Non-pigmented ciliary epithelial cell (primary cell): ENCODE results near the gene ATG2A.
A peak's percentile ranks its signal among the peaks of the same experiment; 100 is the strongest.

ENCODE experiments used
- DNase-seq: peaks from one replicate; pipeline ENCODE4 v3.0.0-alpha.2; 2010; ENCODE audit warnings: low read depth

Gene ATG2A

GRCh38 chr11:64916775-64917662 is at the start of gene ATG2A:
TSS of gene ATG2A (minus strand) at chr11:64917209. CDS start at chr11:64917135, 74 bp downstream.
- DNase-seq = peak; percentile 99

- DNase-seq = no peak
These were observed 46.1 kb upstream of the ATG2A start for GRCh38 chr11:64963072-64963631.

GRCh38 chr11:64960719-64961118 is 43.7 kb upstream of the ATG2A start:
- no peak for DNase-seq

GRCh38 chr11:64959498-64959897 is 42.5 kb upstream of the ATG2A start:
- DNase-seq = no peak

GRCh38 chr11:64954201-64954600 is 37.2 kb upstream of the ATG2A start:
- no peak for DNase-seq

- no peak for DNase-seq
These were observed 34.5 kb upstream of the ATG2A start for GRCh38 chr11:64951529-64951928.

- DNase-seq = no peak
These were observed 30.3 kb upstream of the ATG2A start for GRCh38 chr11:64947208-64947814.

GRCh38 chr11:64936539-64936938 is 19.5 kb upstream of the ATG2A start:
- DNase-seq = no peak

GRCh38 chr11:64935359-64936081 is 18.5 kb upstream of the ATG2A start, which contains the start of gene GPHA2:
TSS of gene GPHA2 (minus strand) at chr11:64935893. CDS start at chr11:64935460, 433 bp downstream.
- no peak for DNase-seq

- no peak for DNase-seq
These were observed 17.8 kb upstream of the ATG2A start for GRCh38 chr11:64934682-64935358.

GRCh38 chr11:64933935-64934681 is 17.1 kb upstream of the ATG2A start:
- DNase-seq = no peak

GRCh38 chr11:64933213-64933934 is 16.4 kb upstream of the ATG2A start:
- DNase-seq = no peak

- no peak for DNase-seq
These were observed 15.3 kb upstream of the ATG2A start for GRCh38 chr11:64932324-64932723.

- no peak for DNase-seq
These were observed 14.3 kb upstream of the ATG2A start for GRCh38 chr11:64931290-64931689.

- DNase-seq = no peak
These were observed 13.3 kb upstream of the ATG2A start for GRCh38 chr11:64930340-64930739.

GRCh38 chr11:64929625-64930024 is 12.6 kb upstream of the ATG2A start:
- DNase-seq = no peak

- DNase-seq = no peak
These were observed 11.9 kb upstream of the ATG2A start for GRCh38 chr11:64928957-64929356.

GRCh38 chr11:64926689-64927088 is 9.7 kb upstream of the ATG2A start:
- DNase-seq = no peak

- DNase-seq = no peak
These were observed 8.8 kb upstream of the ATG2A start for GRCh38 chr11:64925536-64926436.
